WTC11 (cell line): ENCODE data around the gene ZMYND8. TPM values are rescaled to one million over a fixed set of nuclear protein-coding genes. Genes with fewer than 3 reads are reported as not detected.
A peak's percentile ranks its signal among the peaks of the same experiment; 100 is the strongest.
"Not testable (repeated sequence)": the region's sequence is repeated elsewhere in the genome, so short reads cannot be mapped to it uniquely, and the experiment has no call there.

Source experiments
- ATAC-seq: fragments of 200-7000 bp; cut with Tn5 transposase; 2 replicates; pipeline ENCODE4 v1.10.0; 2021; ENCODE audit warnings: mild to moderate bottlenecking, moderate library complexity
- CTCF ChIA-PET: fragments of 300-600 bp; sonication (Branson Sonifier 250); formaldehyde crosslinking; loops from one replicate; lab custom pipeline; 2021; ENCODE audit warnings: antibody characterized with exemption; lab: Charles Lee
- POLR2A ChIA-PET: fragments of 350-600 bp; sonication (Branson Sonifier 250); formaldehyde crosslinking; loops from one replicate; lab custom pipeline; 2021; ENCODE audit warnings: antibody characterized with exemption; lab: Charles Lee
- DNase-seq: peaks from one replicate; pipeline ENCODE4 v3.0.0; 2021; ENCODE audit warnings: low spot score
- H3K27ac Mint-ChIP-seq: 2 replicates; pipeline ENCODE4 v1.8.0; 2021; ENCODE audit warnings: mixed read lengths
- H3K27me3 Mint-ChIP-seq: 2 replicates; pipeline ENCODE4 v1.8.0; 2021; ENCODE audit warnings: low read depth, mild to moderate bottlenecking, moderate library complexity, mixed read lengths
- H3K36me3 Mint-ChIP-seq: 2 replicates; pipeline ENCODE4 v1.8.0; 2021; ENCODE audit warnings: mixed read lengths
- H3K4me1 Mint-ChIP-seq: 2 replicates; pipeline ENCODE4 v1.8.0; 2022; ENCODE audit warnings: mixed read lengths
- H3K4me3 Mint-ChIP-seq: 2 replicates; pipeline ENCODE4 v1.8.0; 2021; ENCODE audit warnings: mild to moderate bottlenecking, moderate library complexity, mixed read lengths
- H3K9me3 Mint-ChIP-seq: 2 replicates; pipeline ENCODE4 v1.8.0; 2021; ENCODE audit warnings: mixed read lengths
- ARID4B ChIP-seq: sonication (generic); formaldehyde crosslinking; IDR thresholded peaks from 2 replicates; pipeline ENCODE4 v1.8.0; 2023; ENCODE audit warnings: missing genetic modification reagents, mild to moderate bottlenecking, borderline replicate concordance
- ATF1 ChIP-seq: sonication (generic); formaldehyde crosslinking; IDR thresholded peaks from 2 replicates; pipeline ENCODE4 v1.8.1; 2023; ENCODE audit warnings: mild to moderate bottlenecking, moderate library complexity, missing genetic modification reagents
- CREM ChIP-seq: sonication (generic); formaldehyde crosslinking; IDR thresholded peaks from 2 replicates; pipeline ENCODE4 v1.8.1; 2022; ENCODE audit warnings: mild to moderate bottlenecking, missing genetic modification reagents, moderate library complexity
- GTF2I ChIP-seq: fragments of 250-450 bp; sonication (Bioruptor Pico); conservative IDR thresholded peaks from 2 replicates; pipeline ENCODE4 v1.4.0; 2021; ENCODE audit warnings: mild to moderate bottlenecking
- MAX ChIP-seq: sonication (generic); formaldehyde crosslinking; IDR thresholded peaks from 2 replicates; pipeline ENCODE4 v1.8.0; 2022; ENCODE audit warnings: mild to moderate bottlenecking, missing genetic modification reagents
- NFE2L1 ChIP-seq: sonication (generic); formaldehyde crosslinking; IDR thresholded peaks from 2 replicates; pipeline ENCODE4 v1.8.1; 2023; ENCODE audit warnings: missing genetic modification reagents
- NFYB ChIP-seq: sonication (generic); formaldehyde crosslinking; conservative IDR thresholded peaks from 2 replicates; pipeline ENCODE4 v1.8.0; 2022; ENCODE audit warnings: low read depth, missing genetic modification reagents
- PRRX2 ChIP-seq: fragments of 250-450 bp; sonication (Bioruptor Pico); IDR thresholded peaks from 2 replicates; pipeline ENCODE4 v1.8.0; 2021; ENCODE audit warnings: mild to moderate bottlenecking
- SOX15 ChIP-seq: fragments of 250-450 bp; sonication (Bioruptor Pico); IDR thresholded peaks from 2 replicates; pipeline ENCODE4 v1.9.0; 2021; ENCODE audit warnings: mild to moderate bottlenecking
- TEAD4 ChIP-seq: sonication (generic); formaldehyde crosslinking; IDR thresholded peaks from 2 replicates; pipeline ENCODE4 v1.8.0; 2022; ENCODE audit warnings: mild to moderate bottlenecking, missing genetic modification reagents
- TP53 ChIP-seq: sonication (generic); formaldehyde crosslinking; IDR thresholded peaks from 2 replicates; pipeline ENCODE4 v1.8.1; 2023; ENCODE audit warnings: mild to moderate bottlenecking, missing genetic modification reagents
- ZMAT4 ChIP-seq: fragments of 250-450 bp; sonication (Bioruptor Pico); IDR thresholded peaks from 2 replicates; pipeline ENCODE4 v1.9.0; 2021; ENCODE audit warnings: mild to moderate bottlenecking
- ZNF416 ChIP-seq: fragments of 250-450 bp; sonication (Bioruptor Pico); IDR thresholded peaks from 2 replicates; pipeline ENCODE4 v1.9.0; 2021; ENCODE audit warnings: mild to moderate bottlenecking, inconsistent platforms
- ZNF512 ChIP-seq: sonication (generic); formaldehyde crosslinking; IDR thresholded peaks from 2 replicates; pipeline ENCODE4 v1.8.1; 2022; ENCODE audit warnings: missing genetic modification reagents, borderline replicate concordance
- ZNF671 ChIP-seq: fragments of 250-450 bp; sonication (Bioruptor Pico); IDR thresholded peaks from 2 replicates; pipeline ENCODE4 v1.8.0; 2021; ENCODE audit warnings: mild to moderate bottlenecking
- total RNA-seq: library from RNA; stranded (reverse); gene quantifications from 3 replicates; pipeline ENCODE4 v1.2.3, GENCODE V29; 2021
- TF ChIP-seq, protein P1 (sequence below): fragments of 250-450 bp; sonication (Bioruptor Pico); IDR thresholded peaks from 2 replicates; pipeline ENCODE4 v2.1.2; 2022; ENCODE audit warnings: mild to moderate bottlenecking, moderate library complexity
- TF ChIP-seq, protein P2 (sequence below): fragments of 250-450 bp; sonication (Bioruptor Pico); IDR thresholded peaks from 2 replicates; pipeline ENCODE4 v1.9.0; 2021; ENCODE audit warnings: mild to moderate bottlenecking, borderline replicate concordance
- TF ChIP-seq, protein P3 (sequence below): sonication (generic); formaldehyde crosslinking; IDR thresholded peaks from 2 replicates; pipeline ENCODE4 v1.8.1; 2022; ENCODE audit warnings: mild to moderate bottlenecking, moderate library complexity, missing genetic modification reagents

Gene ZMYND8
- total RNA-seq, 1 experiment from 2014 or later, result 114 TPM

GRCh38 chr20:47205577-47206123 lies 150.8 kb downstream of the ZMYND8 start (continued):
- TF ChIP-seq ARID4B (CRISPR knock-in tag), result no peak
- TF ChIP-seq, protein P1, sequence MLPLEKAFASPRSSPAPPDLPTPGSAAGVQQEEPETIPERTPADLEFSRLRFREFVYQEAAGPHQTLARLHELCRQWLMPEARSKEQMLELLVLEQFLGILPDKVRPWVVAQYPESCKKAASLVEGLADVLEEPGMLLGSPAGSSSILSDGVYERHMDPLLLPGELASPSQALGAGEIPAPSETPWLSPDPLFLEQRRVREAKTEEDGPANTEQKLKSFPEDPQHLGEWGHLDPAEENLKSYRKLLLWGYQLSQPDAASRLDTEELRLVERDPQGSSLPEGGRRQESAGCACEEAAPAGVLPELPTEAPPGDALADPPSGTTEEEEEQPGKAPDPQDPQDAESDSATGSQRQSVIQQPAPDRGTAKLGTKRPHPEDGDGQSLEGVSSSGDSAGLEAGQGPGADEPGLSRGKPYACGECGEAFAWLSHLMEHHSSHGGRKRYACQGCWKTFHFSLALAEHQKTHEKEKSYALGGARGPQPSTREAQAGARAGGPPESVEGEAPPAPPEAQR (CRISPR knock-in tag), result no peak
- no peak for TF ChIP-seq TEAD4 (CRISPR knock-in tag)
- no peak for TF ChIP-seq NFYB (CRISPR knock-in tag)
- TF ChIP-seq PRRX2 (CRISPR knock-in tag), result no peak
- no peak for TF ChIP-seq ZNF671 (CRISPR knock-in tag)
- no peak for TF ChIP-seq TP53 (CRISPR knock-in tag)
- no peak for TF ChIP-seq NFE2L1 (CRISPR knock-in tag)
- no peak for TF ChIP-seq ZMAT4
- no peak for TF ChIP-seq ZNF416
- TF ChIP-seq, protein P2, sequence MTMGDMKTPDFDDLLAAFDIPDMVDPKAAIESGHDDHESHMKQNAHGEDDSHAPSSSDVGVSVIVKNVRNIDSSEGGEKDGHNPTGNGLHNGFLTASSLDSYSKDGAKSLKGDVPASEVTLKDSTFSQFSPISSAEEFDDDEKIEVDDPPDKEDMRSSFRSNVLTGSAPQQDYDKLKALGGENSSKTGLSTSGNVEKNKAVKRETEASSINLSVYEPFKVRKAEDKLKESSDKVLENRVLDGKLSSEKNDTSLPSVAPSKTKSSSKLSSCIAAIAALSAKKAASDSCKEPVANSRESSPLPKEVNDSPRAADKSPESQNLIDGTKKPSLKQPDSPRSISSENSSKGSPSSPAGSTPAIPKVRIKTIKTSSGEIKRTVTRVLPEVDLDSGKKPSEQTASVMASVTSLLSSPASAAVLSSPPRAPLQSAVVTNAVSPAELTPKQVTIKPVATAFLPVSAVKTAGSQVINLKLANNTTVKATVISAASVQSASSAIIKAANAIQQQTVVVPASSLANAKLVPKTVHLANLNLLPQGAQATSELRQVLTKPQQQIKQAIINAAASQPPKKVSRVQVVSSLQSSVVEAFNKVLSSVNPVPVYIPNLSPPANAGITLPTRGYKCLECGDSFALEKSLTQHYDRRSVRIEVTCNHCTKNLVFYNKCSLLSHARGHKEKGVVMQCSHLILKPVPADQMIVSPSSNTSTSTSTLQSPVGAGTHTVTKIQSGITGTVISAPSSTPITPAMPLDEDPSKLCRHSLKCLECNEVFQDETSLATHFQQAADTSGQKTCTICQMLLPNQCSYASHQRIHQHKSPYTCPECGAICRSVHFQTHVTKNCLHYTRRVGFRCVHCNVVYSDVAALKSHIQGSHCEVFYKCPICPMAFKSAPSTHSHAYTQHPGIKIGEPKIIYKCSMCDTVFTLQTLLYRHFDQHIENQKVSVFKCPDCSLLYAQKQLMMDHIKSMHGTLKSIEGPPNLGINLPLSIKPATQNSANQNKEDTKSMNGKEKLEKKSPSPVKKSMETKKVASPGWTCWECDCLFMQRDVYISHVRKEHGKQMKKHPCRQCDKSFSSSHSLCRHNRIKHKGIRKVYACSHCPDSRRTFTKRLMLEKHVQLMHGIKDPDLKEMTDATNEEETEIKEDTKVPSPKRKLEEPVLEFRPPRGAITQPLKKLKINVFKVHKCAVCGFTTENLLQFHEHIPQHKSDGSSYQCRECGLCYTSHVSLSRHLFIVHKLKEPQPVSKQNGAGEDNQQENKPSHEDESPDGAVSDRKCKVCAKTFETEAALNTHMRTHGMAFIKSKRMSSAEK (CRISPR knock-in tag), result no peak
- TF ChIP-seq CREM, result no peak
- no peak for TF ChIP-seq GTF2I (CRISPR knock-in tag)
- no peak for TF ChIP-seq ATF1 (CRISPR knock-in tag)
- TF ChIP-seq ZNF512 (CRISPR knock-in tag), result no peak
- TF ChIP-seq, protein P3, sequence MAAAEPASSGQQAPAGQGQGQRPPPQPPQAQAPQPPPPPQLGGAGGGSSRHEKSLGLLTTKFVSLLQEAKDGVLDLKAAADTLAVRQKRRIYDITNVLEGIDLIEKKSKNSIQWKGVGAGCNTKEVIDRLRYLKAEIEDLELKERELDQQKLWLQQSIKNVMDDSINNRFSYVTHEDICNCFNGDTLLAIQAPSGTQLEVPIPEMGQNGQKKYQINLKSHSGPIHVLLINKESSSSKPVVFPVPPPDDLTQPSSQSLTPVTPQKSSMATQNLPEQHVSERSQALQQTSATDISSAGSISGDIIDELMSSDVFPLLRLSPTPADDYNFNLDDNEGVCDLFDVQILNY (CRISPR knock-in tag), result no peak
- peak; percentile 38; the same call in 1 of the 2 replicates for TF ChIP-seq MAX (CRISPR knock-in tag)
- TF ChIP-seq SOX15 (CRISPR knock-in tag), result no peak

GRCh38 chr20:47204850-47205122 lies 151.7 kb downstream of the ZMYND8 start:
- H3K4me1 Mint-ChIP-seq, result peaks cover 21% of the 10 kb centered on the region
- H3K4me3 Mint-ChIP-seq, POLR2A ChIA-PET, H3K9me3 Mint-ChIP-seq, H3K27ac Mint-ChIP-seq, ATAC-seq, H3K27me3 Mint-ChIP-seq, DNase-seq: not testable (repeated sequence)
- CTCF ChIA-PET, result interaction anchor here (0.5 to 4.1 kb wide), 23 partner anchors 8 to 1700 kb away, joined by 3 to 104 read pairs (median 5); partner anchors contain the start of gene ZMYND8
- H3K36me3 Mint-ChIP-seq, result peaks cover 19% of the 10 kb centered on the region
